ENCODE measurements around the gene APOBEC3C.
A peak's percentile ranks its signal among the peaks of the same experiment; 100 is the strongest.
"Not testable (repeated sequence)": the region's sequence is repeated elsewhere in the genome, so short reads cannot be mapped to it uniquely, and the experiment has no call there.

The APOBEC3C gene

DNA sequence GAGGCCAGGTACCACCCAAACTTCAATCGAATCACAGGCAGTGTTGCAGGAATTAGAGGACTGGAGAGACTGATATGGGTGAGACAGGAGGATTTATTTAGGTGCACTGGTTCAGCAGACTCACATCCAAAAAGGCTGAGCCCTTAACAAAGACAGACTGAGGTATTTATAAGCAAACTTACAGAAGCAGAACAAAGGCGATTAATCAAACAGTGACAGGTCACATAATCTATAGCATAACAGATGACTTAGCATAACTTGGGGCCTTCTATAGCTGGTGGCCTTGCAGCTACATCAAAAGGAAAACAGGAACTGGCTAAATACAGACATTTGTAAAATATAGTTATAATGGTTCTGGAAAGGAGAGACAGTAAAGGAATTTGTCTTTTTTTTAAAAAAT lies 29.8 kb upstream of the APOBEC3C start:
- DNase-seq = no peak

DNA sequence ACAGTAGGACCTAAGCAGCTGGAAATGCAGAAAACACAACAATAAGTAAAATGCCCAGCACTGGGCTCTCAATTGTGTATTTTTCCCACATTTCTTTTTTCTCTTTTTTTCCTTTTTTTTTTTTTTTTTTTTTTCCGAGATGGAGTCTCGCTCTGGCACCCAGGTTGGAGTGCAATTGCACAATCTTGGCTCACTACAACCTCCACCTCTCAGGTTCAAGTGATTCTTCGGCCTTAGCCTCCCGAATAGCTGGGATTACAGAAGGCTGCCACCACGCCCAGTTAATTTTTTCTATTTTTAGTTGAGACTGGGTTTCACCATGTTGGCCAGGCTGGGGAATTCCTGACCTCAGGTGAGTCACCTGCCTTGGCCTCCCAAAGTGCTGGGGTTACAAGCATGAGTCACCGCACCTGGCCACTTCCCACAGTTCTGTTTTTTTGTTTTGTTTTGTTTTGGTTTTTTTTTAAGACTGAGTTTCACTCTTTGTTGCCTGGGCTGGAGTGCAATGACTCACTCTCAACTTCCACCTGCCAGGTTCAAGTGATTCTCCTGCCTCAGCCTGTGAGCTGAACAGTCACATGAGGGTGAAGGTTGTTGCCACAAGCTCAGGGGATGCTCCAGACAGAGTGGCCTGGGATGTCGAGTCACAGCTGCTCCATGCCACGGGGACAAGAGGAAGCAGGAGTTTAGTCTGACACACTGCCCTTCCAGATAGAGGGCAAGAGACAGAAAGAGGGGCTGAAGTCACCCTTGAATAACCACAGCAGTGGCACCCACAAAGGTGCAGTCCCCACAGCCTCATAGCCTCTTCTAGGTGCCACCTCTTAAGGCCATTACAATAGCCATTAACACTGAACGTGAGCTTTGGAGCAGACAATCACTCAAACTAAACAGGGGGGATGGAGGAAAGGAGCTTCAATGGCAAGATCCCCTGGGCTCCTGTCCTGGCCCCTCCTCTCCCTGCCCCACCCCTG lies 29.0 kb upstream of the APOBEC3C start:
- peak; percentile 23 for DNase-seq

DNA sequence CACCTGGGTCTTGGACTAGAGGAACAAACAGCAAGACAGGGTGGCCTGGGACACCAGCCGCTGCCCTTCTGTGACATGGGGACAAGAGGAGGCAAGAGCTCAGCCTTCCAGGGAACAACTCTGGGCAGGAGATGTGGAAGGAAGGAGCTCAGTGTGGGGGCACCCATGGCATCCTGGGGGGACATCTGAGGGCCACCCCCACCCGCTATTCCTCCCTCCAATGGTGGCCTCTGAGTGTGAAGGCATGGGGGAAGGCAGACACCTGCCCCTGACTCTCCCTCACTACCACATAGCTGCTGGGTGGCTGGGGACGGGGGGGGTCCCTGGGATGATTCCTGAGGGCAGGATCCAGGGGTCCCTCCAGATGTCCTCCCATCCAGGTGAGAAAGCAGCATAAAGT lies 27.4 kb upstream of the APOBEC3C start:
- DNase-seq = no peak

DNA sequence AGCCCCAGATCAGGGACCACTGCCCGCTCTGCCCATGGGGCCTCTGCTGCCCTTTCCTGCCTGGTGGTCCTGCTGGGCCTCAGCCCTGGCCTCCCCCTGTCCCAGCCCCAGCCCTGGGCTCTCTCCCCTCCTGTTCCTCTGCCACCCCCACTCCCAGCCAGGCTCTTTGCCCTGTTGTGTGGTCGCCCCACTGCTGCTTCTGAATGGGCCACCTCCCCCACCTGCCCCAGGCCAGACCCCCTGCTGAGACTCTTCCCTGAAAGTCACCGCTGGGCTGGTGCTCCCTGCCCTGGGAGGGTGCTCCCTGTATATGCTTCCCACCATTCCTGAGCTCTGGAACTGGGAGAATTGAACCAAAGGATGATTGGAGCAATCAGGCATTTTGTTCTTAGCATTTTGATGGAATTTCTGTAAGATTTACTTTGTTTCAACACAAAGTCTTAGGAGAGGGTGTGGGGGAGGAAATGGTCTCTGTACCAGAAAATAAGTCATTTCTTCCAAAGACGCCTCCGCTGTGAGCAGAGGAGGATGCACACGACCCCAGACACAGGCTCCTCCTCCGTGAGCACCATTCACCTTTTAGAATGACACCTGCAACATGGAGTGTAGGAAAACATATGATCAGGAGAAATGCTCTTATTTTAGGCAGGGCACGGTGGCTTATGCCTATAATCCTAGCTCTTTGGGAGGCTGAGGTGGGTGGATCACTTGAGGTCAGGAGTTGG lies 26.7 kb upstream of the APOBEC3C start:
- no peak for DNase-seq

DNA sequence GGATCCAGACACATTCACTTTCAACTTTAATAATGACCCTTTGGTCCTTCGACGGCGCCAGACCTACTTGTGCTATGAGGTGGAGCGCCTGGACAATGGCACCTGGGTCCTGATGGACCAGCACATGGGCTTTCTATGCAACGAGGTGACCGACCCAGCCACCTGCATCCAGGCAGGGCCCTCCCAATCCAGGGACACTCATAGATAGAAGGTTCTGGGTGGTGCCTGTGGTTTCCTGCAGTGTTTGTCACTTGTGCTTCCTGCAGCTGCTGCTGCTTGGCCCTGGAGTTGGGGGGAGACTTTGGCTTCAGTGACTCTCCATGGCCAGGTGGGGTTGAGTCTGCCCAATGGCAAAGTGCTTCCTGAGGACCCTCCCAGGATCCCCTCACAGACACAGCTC lies 24.6 kb upstream of the APOBEC3C start:
- no peak for DNase-seq

DNA sequence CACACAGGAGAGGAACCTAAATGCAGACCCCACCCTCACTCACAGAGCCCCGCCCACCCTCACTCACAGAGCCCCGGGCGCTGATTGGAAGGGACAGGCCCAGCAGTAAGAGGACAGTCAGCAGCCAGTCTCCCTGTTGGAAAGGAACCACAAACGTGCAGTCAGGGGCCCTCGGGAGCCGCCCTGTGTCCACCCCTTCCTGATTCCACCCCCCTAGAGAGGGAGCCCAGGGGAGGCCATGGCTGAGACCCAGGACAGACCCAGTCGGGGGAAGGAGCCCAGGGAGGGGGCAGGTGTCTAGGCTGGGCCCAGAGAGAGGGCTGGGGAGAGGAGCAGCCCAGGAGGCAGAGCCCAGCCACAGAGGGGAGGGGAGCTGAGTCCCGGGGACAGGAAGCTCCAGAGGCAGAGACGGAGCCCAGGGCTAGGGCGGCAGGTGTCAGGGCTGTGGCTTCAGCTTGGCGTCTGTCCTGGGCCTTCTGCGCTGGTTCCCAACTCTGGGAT lies 21.1 kb upstream of the APOBEC3C start:
- peak; percentile 15 for DNase-seq

DNA sequence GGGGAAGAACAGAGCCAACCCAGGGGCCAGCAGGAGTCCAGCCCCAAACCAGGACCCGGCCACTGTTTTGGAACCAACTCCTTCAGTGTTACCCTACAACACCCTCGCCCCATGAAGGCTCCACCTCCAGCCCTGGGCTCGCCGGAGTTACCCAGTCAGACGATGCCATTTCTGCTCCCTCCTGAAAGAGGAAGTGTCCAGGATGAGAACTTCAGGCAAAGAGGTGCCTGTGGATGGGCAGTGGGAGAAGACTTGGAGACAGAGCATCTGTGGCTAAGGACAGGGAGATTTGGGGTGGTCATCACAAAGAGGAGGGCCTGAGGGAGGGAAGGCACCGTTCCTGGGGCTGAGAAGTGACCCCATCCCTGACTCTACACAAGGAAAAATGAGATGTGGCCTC lies 18.0 kb upstream of the APOBEC3C start:
- DNase-seq = no peak

DNA sequence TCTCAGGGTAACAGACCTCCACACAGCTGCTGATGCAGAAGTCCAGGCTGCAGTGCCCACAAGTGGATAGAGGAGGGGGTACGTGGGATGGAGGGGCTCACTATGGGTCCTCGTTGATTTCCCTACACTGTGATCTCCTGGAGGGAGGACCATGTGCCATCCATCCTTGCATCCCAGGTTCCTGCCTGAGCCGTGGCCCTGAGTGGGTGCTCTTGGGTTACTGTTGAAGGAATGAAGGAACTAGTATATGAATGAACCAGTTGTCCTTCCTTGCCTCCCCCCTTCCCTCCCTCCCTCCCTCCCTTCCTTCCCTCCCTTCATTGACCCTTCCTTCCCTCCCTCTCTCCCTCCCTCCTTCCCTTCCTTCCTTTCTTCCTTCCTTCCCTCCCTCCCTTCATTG lies 16.5 kb upstream of the APOBEC3C start:
- DNase-seq = no peak

DNA sequence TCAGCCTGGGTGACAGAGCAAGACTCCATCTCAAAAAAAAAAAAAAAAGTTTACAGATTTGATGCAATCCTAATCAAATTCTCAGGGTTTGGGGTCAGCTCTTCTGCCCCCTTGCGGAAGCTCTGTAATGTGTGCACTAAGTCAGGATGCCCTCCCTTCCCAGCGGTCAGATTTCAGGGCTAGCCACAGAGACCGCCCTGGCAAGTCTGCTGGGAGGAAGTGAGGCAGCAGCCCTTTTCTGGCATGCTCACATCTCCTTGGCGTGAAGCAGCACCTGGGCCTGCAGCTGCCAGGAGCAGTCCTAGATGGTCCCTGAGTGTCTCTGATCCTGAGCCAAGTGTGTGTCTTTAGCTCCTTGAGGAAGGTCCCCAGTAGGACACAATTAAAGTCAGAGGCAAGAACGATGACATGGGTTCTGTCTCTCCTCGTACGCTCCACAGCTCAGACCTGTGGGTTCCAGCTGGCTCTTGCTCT lies 10.9 kb upstream of the APOBEC3C start:
- no peak for DNase-seq

DNA sequence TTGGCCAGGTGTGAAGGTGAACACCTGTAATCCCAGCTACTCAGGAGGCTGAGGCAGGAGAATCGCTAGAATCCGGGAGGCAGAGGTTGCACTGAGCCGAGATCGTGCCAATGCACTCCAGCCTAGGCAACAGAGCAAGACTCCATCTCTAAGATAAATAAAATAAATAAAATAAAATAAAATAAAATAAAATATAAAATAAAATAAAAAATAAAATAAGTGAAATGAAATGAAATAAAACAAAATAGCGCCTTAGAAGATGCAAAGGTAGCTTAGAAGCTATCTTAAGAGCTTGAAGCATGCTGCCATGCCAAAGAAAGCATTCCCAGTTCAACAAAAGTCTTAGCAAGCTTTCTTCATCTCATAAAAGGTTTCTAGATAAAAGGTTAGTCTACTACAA lies 6.9 kb upstream of the APOBEC3C start:
- DNase-seq = no peak

DNA sequence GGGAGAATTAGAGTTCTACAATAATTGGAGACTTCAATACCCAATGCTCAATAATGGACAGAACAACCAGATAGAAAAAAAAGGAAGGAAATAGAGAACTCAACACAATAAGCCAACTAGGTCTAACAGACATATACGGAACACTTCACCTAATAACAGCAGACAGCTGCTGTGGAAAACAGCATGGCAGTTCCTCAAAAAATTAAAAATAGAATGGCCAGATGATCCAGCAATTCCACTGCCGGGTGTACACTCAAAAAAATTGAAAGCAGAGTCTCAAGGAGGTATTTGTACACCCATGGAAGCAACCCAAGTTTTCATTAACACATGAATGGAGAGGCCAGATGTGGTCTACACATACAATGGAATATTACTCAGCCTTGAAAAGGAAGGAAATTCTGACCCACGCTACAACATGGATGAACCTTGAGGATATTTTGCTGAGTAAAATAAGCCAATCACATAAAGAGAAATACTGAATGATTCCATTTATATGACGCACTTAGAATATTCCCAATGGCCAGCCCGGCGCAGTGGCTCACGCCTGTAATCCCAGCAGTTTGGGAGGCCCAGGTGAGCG lies 5.7 kb upstream of the APOBEC3C start:
- DNase-seq = not testable (repeated sequence)

DNA sequence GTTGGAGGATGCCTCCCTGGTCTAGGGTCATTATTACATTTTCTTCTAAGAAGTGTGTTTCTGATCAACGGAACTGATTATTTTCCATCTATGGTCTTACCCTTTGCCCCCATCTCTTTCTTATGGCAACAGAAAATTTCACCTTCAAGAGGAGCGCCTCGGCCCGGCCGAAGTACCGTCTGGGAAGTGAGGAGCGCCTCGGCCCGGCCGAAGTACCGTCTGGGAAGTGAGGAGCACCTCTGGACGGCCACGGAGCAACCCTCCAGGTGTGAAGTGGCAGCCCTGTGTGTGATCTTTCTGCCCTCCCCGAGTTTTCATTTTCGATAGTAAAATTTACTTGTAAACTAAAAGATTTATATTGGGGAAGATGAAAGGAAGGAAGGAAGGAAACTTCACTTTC lies 3.1 kb upstream of the APOBEC3C start:
- DNase-seq = no peak

DNA sequence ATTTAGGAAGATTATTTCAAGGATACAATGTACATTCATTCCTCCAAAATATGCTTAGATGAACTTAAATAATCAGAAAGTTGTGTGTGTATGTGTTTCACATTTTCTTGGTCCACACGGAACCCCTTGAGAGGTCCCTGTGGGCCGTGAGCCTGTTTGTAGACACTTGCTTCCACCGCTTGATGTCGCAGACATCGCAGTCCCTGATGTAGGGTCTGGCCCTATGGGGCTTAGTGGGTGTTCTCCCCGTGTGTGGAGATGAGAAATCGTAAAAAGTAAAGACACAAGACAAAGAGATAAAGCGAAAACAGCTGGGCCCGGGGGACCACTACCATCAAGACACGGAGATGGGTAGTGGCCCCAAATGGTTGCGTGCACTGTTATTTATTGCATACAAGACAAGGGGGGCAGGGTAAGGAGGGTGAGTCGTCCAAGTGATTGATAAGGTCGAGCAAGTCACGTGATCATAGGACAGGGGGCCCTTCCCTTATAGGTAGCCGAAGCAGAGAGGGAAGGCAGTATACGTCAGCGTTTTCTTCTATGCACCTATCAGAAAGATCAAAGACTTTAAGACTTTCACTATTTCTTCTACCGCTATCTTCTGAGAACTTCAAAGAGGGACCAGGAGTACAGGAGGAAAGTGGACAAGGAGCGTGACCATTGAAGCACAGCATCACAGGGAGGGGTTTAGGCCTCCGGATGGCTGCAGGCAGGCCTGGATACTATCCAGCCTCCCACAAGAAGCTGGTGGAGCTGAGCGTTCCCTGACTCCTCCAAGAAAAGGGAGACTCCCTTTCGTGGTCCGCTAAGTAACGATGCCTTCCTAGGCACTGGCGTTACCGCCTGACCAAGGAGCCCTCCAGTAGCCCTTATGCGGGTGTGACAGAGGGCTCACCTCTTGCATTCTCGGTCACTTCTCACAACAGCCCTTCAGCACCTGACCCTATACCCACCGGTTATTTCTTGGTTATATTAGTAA lies 1.2 kb upstream of the APOBEC3C start:
- no peak for DNase-seq

DNA sequence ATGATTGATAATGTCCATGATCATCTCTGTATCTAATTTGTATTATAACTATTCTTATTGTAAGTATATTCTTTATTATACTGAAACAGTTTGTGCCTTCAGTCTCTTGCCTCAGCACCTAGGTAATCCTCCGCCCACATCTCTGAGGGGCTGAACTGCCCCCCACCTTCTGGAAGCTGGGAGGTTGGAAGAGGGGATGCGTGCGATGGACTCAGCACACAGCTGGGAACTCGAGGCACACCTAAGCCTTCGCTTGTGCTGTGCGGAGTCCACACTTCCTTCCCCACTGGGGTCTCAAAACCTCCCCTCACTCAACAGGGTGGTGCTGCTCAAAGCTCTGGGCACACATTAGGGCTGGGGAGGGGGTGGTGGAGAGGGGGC lies 506 bp upstream of the APOBEC3C start:
- not testable (repeated sequence) for DNase-seq

DNA sequence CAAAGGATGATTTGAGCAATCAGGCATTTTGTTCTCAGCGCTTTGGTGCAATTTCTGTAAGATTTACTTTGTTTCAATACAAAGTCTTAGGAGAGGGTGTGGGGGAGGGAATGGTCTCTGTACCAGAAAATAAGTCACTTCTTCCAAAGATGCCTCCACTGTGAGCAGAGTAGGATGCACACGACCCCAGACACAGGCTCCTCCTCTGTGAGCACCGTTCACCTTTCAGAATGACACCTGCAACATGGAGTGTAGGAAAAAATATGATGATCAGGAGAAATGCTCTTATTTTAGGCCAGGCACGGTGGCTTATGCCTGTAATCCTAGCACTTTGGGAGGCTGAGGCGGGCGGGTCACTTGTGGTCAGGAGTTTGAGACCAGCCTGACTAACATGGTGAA lies 665 bp downstream of the APOBEC3C start:
- not testable (repeated sequence) for DNase-seq

DNA sequence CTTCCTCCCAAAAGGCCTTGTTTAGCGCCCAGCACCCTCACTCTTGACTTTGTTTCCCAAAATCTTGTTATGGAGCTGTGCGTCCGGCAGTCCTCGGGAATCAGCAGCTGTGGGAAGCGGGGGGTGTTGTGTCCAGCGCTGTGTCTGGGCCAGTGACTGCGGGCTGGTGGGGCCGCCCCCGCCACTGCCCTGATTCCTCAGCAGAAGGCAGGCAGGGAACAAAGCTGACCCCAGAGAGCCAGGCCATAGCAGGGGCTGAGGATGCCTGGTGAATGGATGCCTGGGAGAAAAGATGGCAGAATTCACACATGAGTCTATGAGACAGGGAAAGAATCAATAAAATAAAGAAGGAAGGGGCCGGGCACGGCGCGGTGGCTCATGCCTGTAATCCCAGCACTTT lies 2.5 kb downstream of the APOBEC3C start:
- DNase-seq = no peak

DNA sequence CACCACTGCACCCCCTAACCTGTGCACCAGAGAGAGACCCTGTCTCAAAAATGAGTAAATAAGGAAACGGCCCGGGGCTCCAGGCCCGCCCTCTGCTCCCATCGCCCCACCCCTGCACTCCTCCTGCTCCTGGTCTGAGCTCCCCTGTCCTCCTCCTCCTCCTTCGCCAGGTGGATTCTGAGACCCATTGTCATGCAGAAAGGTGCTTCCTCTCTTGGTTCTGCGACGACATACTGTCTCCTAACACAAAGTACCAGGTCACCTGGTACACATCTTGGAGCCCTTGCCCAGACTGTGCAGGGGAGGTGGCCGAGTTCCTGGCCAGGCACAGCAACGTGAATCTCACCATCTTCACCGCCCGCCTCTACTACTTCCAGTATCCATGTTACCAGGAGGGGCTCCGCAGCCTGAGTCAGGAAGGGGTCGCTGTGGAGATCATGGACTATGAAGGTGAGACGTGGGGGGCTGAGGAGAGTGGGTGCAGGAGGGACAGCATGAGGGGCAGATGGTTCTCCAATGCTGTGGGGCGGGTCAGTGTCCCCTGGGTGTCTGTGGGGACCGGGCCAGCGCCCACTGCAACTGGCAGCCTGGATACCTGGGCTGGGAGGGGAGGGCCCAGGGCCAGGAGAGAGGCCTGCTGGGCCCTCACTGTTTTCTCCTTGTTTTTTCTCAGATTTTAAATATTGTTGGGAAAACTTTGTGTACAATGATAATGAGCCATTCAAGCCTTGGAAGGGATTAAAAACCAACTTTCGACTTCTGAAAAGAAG lies 3.7 kb downstream of the APOBEC3C start:
- DNase-seq = no peak

DNA sequence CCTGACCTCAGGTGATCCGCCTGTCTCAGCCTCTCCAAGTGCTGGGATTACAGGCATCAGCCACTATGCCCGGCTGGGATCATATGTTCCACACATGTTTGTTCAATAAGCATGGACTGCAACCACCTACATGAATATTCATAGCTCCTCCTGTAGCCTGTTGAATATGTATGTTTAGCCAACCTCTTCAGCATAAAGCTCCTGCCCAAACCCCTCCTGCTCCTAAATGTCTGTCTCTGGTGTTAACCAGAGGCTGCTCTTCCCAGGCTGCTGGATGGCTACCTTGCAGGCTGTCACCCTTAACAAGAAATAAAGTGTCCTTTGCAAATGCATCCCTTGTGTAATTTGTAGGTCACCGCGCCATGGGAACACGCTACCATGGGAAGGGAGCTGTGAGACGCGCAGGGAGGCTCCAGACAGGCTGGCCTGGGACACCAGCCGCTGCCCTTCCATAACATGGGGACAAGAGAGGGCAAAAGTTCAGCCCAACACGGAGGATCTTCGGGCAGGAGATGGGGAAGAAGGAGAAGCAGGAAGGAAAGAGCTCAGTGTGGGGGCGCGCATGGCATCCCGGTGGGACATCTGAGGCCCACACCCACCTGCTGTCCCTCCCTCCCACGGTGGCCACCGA lies 6.1 kb downstream of the APOBEC3C start:
- not testable (repeated sequence) for DNase-seq

DNA sequence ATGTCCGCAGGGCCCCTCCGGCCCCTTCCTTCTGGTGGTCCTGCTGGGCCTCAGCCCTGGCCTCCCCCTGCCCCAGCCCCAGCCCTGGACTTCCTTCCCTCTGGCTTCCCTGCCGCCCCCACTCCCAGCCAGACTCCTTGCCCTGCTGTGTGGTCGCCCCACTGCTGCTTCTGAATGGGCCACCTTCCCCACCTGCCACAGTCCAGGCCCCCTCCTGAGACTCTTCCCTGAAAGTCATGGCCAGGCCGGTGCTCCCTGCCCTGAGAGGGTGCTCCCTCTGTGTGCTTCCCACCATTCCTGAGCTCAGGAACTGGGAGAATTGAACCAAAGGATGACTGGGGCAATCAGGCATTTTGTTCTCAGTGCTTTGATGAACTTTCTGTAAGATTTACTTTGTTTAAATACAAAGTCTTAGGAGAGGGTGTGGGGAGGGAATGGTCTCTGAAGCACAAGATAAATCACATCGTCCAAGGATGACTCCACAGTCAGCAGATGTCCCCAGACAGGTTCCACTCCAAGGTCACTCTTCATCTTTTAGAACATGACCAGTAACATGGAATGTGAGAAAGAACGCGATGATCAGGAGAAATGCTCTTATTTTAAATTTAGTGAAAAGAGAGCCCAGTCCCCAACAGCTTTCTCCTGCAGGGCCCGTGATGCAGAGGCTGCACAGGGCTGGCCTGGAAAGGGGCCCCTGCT lies 7.6 kb downstream of the APOBEC3C start:
- no peak for DNase-seq
